Iris pigment epithelial cell (primary cell): ENCODE measurements around the gene TNS4.

Experiments
- DNase-seq: peaks from one replicate; pipeline ENCODE4 v3.0.0-alpha.2; 2011; ENCODE audit warnings: low read depth

TNS4 gene

GRCh38 chr17:40433551-40434415, 67.6 kb downstream of the TNS4 start:
- DNase-seq: no peak

- peak; percentile 73 for DNase-seq
Measured at GRCh38 chr17:40432864-40433528, 68.4 kb downstream of the TNS4 start.

- DNase-seq: no peak
Measured at GRCh38 chr17:40431231-40431602, 70.2 kb downstream of the TNS4 start.

- DNase-seq: no peak
Measured at GRCh38 chr17:40430272-40431230, 70.9 kb downstream of the TNS4 start.

- no peak for DNase-seq
Measured at GRCh38 chr17:40427002-40427491, 74.4 kb downstream of the TNS4 start.
